OCI-LY7 (cell line): ENCODE measurements around the gene TFB1M. TPM values are rescaled to one million over a fixed set of nuclear protein-coding genes. Genes with fewer than 3 reads are reported as not detected.

Experiments used
- BruUV-seq: library from RNA; stranded (reverse); fragments of 400-500 nt; replicated peaks from 2 replicates; lab custom pipeline; 2021; lab: Mats Ljungman, UMichigan
- CTCF ChIA-PET: fragments of 300-600 bp; sonication (Branson Sonifier 250); formaldehyde crosslinking; loops from one replicate; lab custom pipeline; 2022; ENCODE audit warnings: antibody characterized with exemption; ENCODE audit not compliant: unreplicated experiment; lab: Charles Lee
- POLR2A ChIA-PET: fragments of 300-600 bp; sonication (Branson Sonifier 250); formaldehyde crosslinking; loops from one replicate; lab custom pipeline; 2022; ENCODE audit warnings: antibody characterized with exemption; lab: Charles Lee
- DNase-seq: peaks from one replicate; pipeline ENCODE4 v3.0.0-alpha.2; 2015; ENCODE audit warnings: low spot score
- H2AFZ ChIP-seq: fragments of 200-600 bp; sonication (generic), shearing (Covaris generic); 2 replicates; pipeline ENCODE4 v1.6.1; 2014; ENCODE audit warnings: mild to moderate bottlenecking, antibody characterized with exemption, low read length, moderate library complexity
- H3K27ac ChIP-seq: fragments of 200-600 bp; sonication (generic); 2 replicates; pipeline ENCODE4 v1.5.1; 2014; ENCODE audit warnings: mixed run types, low read depth, mild to moderate bottlenecking, moderate library complexity, low read length, inconsistent platforms; ENCODE audit not compliant: poor library complexity, severe bottlenecking
- H3K36me3 ChIP-seq: fragments of 200-600 bp; sonication (generic); 2 replicates; pipeline ENCODE4 v1.6.1; 2014; ENCODE audit warnings: mild to moderate bottlenecking, antibody characterized with exemption, low read length, moderate library complexity, mixed read lengths; ENCODE audit not compliant: insufficient read depth
- H3K4me1 ChIP-seq: fragments of 200-600 bp; sonication (generic); 2 replicates; pipeline ENCODE4 v1.5.1; 2014; ENCODE audit warnings: mild to moderate bottlenecking, low read length; ENCODE audit not compliant: insufficient read depth, poor library complexity, severe bottlenecking
- H3K4me2 ChIP-seq: fragments of 200-600 bp; sonication (generic); 2 replicates; pipeline ENCODE4 v1.6.1; 2014; ENCODE audit warnings: mild to moderate bottlenecking, low read length
- H3K4me3 ChIP-seq: fragments of 200-600 bp; sonication (generic); 2 replicates; pipeline ENCODE4 v1.5.1; 2014; ENCODE audit warnings: mild to moderate bottlenecking, low read depth, low read length; ENCODE audit not compliant: poor library complexity, severe bottlenecking
- H3K79me2 ChIP-seq: fragments of 200-600 bp; sonication (generic); 2 replicates; pipeline ENCODE4 v1.6.1; 2016; ENCODE audit warnings: low read depth, mild to moderate bottlenecking, low read length, moderate library complexity, mixed read lengths; ENCODE audit not compliant: insufficient read depth
- H3K9me2 ChIP-seq: fragments of 200-600 bp; sonication (generic); 2 replicates; pipeline ENCODE4 v1.6.1; 2016; ENCODE audit warnings: mild to moderate bottlenecking, low read length, mixed read lengths; ENCODE audit not compliant: insufficient read depth
- H3K9me3 ChIP-seq: fragments of 200-600 bp; sonication (generic); 2 replicates; pipeline ENCODE4 v1.6.1; 2014; ENCODE audit warnings: mild to moderate bottlenecking, mixed run types, low read length, mixed read lengths
- H4K20me1 ChIP-seq: fragments of 200-600 bp; sonication (generic); 2 replicates; pipeline ENCODE4 v1.6.1; 2014; ENCODE audit warnings: mild to moderate bottlenecking, antibody characterized with exemption, low read length, moderate library complexity, mixed read lengths; ENCODE audit not compliant: insufficient read depth
- CTCF ChIP-seq: fragments of 200-600 bp; sonication (generic); conservative IDR thresholded peaks from 2 replicates; pipeline ENCODE4 v1.5.1; 2014; ENCODE audit warnings: mild to moderate bottlenecking, antibody characterized with exemption, low read length, moderate library complexity, mixed read lengths
- EZH2phosphoT487 ChIP-seq: fragments of 200-600 bp; sonication (generic); IDR thresholded peaks from 2 replicates; pipeline ENCODE4 v1.6.1; 2018; ENCODE audit warnings: low read depth, borderline replicate concordance, mild to moderate bottlenecking, mixed run types, antibody characterized with exemption, low read length, moderate library complexity, mixed read lengths
- intact Hi-C: fragments of 100-400 bp; cut with micrococcal nuclease; formaldehyde crosslinking; loops from one replicate; pipeline ENCODE4 v1.10.0; 2022; ENCODE audit not compliant: unreplicated experiment
- total RNA-seq, 2 experiments: library from RNA; depleted of rRNA in 1 of 2; stranded (reverse); fragments of >200 nt in 1 of 2; shearing (Covaris generic) in 1 of 2; gene quantifications; 2 replicates each; pipeline ENCODE4 v1.2.3, GENCODE V29; 2014 to 2022

TFB1M gene
- total RNA-seq, 2 experiments from 2014 or later = 34.8 to 62.8 TPM

GRCh38 chr6:155212616-155213380 is 101.5 kb downstream of the TFB1M start:
- H3K9me3 ChIP-seq = no peaks in the 10 kb centered on the region
- intact Hi-C loops = no loop called here
- DNase-seq = no peak
- TF ChIP-seq EZH2phosphoT487 (no peak), CTCF (no peak)
- ChIA-PET CTCF (interaction anchor here (0.6 kb wide), 1 partner anchor 63 kb away, joined by 3 read pairs; no protein-coding TSS in a partner anchor), POLR2A (no interaction called here)
- no peak overlapping the region for H3K4me2 ChIP-seq
- no peak overlapping the region for H3K27ac ChIP-seq
- no peaks in the 10 kb centered on the region for H3K79me2 ChIP-seq
- no peak overlapping the region for H2AFZ ChIP-seq
- peaks cover 11% of the 10 kb centered on the region; the same call in 1 of the 2 replicates for H3K36me3 ChIP-seq
- no TSS peak for BruUV-seq
- no peak overlapping the region for H3K4me3 ChIP-seq
- no peaks in the 10 kb centered on the region for H3K4me1 ChIP-seq
- no peaks in the 10 kb centered on the region for H3K9me2 ChIP-seq
- H4K20me1 ChIP-seq = no peaks in the 10 kb centered on the region

DNA sequence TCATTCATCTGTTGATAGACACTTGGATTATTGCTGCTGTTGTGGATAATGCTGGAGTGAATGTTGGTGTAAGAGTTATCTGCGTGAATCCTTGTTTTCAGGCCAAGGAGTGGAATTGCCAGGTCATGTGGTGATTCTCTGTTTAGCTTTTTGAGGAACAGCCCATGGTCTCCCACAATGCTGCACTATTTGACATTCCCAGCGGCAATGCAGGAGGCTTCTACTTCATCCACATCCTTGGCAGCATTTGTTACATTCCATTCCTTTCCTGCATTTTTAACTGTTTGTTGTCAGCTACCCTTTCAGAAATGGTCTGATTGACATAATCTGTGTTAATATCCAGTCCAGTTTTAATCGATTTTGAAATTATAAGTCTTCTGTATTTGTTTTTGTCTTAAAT is 102.2 kb downstream of the TFB1M start:
- H3K4me2 ChIP-seq = no peak overlapping the region
- H4K20me1 ChIP-seq = no peaks in the 10 kb centered on the region
- peaks cover 2% of the 10 kb centered on the region for H3K4me1 ChIP-seq
- POLR2A ChIA-PET = no interaction called here
- H3K27ac ChIP-seq = no peak overlapping the region
- H2AFZ ChIP-seq = no peak overlapping the region
- DNase-seq = no peak
- BruUV-seq = no TSS peak
- H3K4me3 ChIP-seq = no peak overlapping the region
- TF ChIP-seq CTCF = no peak
- TF ChIP-seq EZH2phosphoT487 = no peak
- peaks cover 11% of the 10 kb centered on the region; the same call in 1 of the 2 replicates for H3K36me3 ChIP-seq
- H3K9me2 ChIP-seq = no peaks in the 10 kb centered on the region
- CTCF ChIA-PET = no interaction called here
- intact Hi-C loops = no loop called here
- no peaks in the 10 kb centered on the region for H3K9me3 ChIP-seq
- no peaks in the 10 kb centered on the region for H3K79me2 ChIP-seq

GRCh38 chr6:155207223-155207622 is 107.1 kb downstream of the TFB1M start:
- CTCF ChIA-PET = no interaction called here
- Histone ChIP-seq H3K4me2 (peak overlapping the region; percentile 5; the same call in 1 of the 2 replicates), H2AFZ (no peak overlapping the region), H3K9me2 (no peaks in the 10 kb centered on the region), H3K4me1 (peaks cover 19% of the 10 kb centered on the region), H3K4me3 (no peak overlapping the region), H3K9me3 (peaks cover 6% of the 10 kb centered on the region; the same call in 1 of the 2 replicates), H4K20me1 (no peaks in the 10 kb centered on the region), H3K27ac (no peak overlapping the region), H3K79me2 (no peaks in the 10 kb centered on the region), H3K36me3 (peaks cover 6% of the 10 kb centered on the region; the same call in 1 of the 2 replicates)
- no TSS peak for BruUV-seq
- POLR2A ChIA-PET = no interaction called here
- no peak for TF ChIP-seq CTCF
- no peak for TF ChIP-seq EZH2phosphoT487
- intact Hi-C loops = no loop called here
- DNase-seq = no peak
